ENCODE measurements around the gene PIEZO1.

- no peak for TF ChIP-seq POLR2A (IDR thresholded peaks at IDR 0.05)
- no peak for TF ChIP-seq CTCF (IDR thresholded peaks at IDR 0.05)
These were observed 10.3 kb downstream of the PIEZO1 start for GRCh38 chr16:88774544-88775393.

Data from right lobe of liver (tissue), 4 donors.